ENCODE results near the gene KLF6.
A peak's percentile ranks its signal among the peaks of the same experiment; 100 is the strongest.

KLF6 gene

DNA sequence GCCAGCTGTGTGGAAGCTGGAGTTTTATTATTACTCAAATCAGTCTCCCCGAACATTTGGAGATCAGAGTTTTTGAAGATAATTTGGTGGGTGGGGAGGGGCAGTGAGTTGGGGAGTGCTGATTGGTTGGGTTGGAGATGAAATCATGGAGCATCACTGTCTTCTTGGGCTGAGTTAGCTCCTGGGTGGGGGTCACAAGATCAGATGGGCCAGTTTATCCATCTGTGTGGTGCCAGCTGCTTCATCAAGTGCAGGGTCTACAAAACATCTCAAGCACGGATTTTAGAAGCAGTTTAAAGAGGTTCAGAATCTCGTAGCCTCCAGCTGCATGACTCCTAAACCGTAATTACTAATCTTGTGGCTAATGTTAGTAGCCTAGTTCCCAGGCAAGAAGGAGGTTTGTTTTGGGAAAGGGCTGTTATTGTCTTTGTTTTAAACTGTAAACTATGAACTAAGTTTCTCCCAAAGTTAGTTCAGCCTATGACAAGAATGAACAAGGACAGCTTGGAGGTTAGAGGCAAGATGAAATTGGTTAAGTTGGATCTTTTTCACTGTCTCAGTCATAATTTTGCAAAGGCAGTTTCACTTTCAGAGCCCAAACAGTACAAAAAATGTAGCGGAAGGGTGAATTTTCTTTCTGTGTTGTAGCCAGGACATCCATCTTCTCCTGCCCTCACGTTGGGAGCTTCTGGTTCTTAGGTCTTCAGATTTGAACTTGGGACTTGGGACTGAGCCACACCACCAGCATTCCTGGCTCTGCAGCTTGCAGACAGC, 43.1 kb downstream of the KLF6 start:
- Histone ChIP-seq H3K4me1 (ENCODE audit: control insufficient read depth, insufficient read depth, low read length) (0 out of 2 replicates have a peak, but pooled peaks cover 2% of the 10 kb centered on the region), H3K4me3 (ENCODE audit: low read depth, low read length) (no peak overlapping the region), H3K27ac (ENCODE audit: extremely low read depth, low read depth, low read length) (no peak overlapping the region), H3K36me3 (ENCODE audit: control insufficient read depth in 2 of 2, insufficient read depth in 1 of 2, low read length in 2 of 2) (no peaks in the 10 kb centered on the region), H3K9me3 (ENCODE audit: control insufficient read depth, insufficient read depth, low read depth, low read length) (no peaks in the 10 kb centered on the region)
- ChIA-PET POLR2A (no interaction called here), CTCF (interaction anchor here (0.7 kb wide), 1 partner anchor 1028 kb away, joined by 3 read pairs; no protein-coding TSS in a partner anchor)
- no peak for TF ChIP-seq KLF1 (tag by site-specific recombination; IDR thresholded peaks at IDR 0.05)
- no peak for TF ChIP-seq ZNF354C (tag by site-specific recombination; IDR thresholded peaks at IDR 0.05; ENCODE audit: borderline replicate concordance, low read depth)
- TF ChIP-seq, protein P1, sequence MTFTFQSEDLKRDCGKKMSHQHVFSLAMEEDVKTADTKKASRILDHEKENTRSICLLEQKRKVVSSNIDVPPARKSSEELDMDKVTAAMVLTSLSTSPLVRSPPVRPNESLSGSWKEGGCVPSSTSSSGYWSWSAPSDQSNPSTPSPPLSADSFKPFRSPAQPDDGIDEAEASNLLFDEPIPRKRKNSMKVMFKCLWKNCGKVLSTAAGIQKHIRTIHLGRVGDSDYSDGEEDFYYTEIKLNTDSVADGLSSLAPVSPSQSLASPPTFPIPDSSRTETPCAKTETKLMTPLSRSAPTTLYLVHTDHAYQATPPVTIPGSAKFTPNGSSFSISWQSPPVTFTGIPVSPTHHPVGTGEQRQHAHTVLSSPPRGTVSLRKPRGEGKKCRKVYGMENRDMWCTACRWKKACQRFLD (tag by site-specific recombination; IDR thresholded peaks at IDR 0.05) = no peak
- TF ChIP-seq, protein P2, sequence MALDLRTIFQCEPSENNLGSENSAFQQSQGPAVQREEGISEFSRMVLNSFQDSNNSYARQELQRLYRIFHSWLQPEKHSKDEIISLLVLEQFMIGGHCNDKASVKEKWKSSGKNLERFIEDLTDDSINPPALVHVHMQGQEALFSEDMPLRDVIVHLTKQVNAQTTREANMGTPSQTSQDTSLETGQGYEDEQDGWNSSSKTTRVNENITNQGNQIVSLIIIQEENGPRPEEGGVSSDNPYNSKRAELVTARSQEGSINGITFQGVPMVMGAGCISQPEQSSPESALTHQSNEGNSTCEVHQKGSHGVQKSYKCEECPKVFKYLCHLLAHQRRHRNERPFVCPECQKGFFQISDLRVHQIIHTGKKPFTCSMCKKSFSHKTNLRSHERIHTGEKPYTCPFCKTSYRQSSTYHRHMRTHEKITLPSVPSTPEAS (tag by site-specific recombination; IDR thresholded peaks at IDR 0.05) = no peak

DNA sequence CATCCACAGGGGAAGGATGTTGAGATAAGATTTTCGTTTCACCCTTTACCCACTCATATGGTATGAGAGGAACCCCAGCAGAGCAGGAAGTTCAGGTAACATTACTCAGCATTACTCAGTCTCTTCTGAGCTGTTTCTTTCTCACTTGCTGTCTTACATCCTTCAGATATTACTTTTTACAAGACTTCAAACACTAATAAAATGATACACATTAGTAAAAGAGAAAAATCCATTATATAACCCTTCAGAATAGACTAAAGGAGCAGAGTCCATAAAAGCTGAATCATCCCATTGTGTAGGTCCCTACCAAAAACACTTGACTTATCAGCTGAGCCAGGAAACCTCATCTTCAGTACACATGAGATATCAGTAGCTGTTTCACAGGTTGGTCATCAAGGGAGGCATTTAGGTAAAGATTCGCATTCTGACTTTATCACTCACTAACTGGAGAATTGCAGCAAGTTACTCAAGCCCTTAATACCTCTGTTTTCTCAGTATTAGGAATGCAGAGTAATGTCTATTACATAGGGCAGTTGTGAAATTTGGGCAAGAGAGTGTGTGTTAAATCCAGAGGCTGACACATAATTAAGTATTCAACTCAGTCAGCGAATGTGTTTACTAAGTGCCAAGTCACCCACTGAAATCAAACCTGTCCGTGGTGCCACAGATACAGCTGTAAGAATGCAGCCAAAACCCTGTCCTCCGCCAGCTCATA, 44.7 kb downstream of the KLF6 start:
- Histone ChIP-seq H3K9me3 (ENCODE audit: control insufficient read depth, insufficient read depth, low read depth, low read length) (no peaks in the 10 kb centered on the region), H3K4me1 (ENCODE audit: control insufficient read depth, insufficient read depth, low read length) (no peaks in the 10 kb centered on the region), H3K27ac (ENCODE audit: extremely low read depth, low read depth, low read length) (no peak overlapping the region), H3K36me3 (ENCODE audit: control insufficient read depth in 2 of 2, insufficient read depth in 1 of 2, low read length in 2 of 2) (no peaks in the 10 kb centered on the region), H3K4me3 (ENCODE audit: low read depth, low read length) (no peak overlapping the region)
- POLR2A ChIA-PET = interaction anchor here (0.7 to 1.1 kb wide), 2 partner anchors 11 to 45 kb away, joined by 3 to 6 read pairs; partner anchors contain the start of gene KLF6
- TF ChIP-seq, protein P3, sequence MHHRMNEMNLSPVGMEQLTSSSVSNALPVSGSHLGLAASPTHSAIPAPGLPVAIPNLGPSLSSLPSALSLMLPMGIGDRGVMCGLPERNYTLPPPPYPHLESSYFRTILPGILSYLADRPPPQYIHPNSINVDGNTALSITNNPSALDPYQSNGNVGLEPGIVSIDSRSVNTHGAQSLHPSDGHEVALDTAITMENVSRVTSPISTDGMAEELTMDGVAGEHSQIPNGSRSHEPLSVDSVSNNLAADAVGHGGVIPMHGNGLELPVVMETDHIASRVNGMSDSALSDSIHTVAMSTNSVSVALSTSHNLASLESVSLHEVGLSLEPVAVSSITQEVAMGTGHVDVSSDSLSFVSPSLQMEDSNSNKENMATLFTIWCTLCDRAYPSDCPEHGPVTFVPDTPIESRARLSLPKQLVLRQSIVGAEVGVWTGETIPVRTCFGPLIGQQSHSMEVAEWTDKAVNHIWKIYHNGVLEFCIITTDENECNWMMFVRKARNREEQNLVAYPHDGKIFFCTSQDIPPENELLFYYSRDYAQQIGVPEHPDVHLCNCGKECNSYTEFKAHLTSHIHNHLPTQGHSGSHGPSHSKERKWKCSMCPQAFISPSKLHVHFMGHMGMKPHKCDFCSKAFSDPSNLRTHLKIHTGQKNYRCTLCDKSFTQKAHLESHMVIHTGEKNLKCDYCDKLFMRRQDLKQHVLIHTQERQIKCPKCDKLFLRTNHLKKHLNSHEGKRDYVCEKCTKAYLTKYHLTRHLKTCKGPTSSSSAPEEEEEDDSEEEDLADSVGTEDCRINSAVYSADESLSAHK (tag by site-specific recombination; IDR thresholded peaks at IDR 0.05) = no peak
- TF ChIP-seq, protein P4, sequence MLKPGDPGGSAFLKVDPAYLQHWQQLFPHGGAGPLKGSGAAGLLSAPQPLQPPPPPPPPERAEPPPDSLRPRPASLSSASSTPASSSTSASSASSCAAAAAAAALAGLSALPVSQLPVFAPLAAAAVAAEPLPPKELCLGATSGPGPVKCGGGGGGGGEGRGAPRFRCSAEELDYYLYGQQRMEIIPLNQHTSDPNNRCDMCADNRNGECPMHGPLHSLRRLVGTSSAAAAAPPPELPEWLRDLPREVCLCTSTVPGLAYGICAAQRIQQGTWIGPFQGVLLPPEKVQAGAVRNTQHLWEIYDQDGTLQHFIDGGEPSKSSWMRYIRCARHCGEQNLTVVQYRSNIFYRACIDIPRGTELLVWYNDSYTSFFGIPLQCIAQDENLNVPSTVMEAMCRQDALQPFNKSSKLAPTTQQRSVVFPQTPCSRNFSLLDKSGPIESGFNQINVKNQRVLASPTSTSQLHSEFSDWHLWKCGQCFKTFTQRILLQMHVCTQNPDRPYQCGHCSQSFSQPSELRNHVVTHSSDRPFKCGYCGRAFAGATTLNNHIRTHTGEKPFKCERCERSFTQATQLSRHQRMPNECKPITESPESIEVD (tag by site-specific recombination; IDR thresholded peaks at IDR 0.05) = peak; percentile 46
- TF ChIP-seq ZNF544 (tag by site-specific recombination; IDR thresholded peaks at IDR 0.05) = no peak
- TF ChIP-seq ZNF658 (tag by site-specific recombination; IDR thresholded peaks at IDR 0.05) = no peak
- peak; percentile 18; the same call in 1 of the 2 replicates for TF ChIP-seq ZFP37 (tag by site-specific recombination; IDR thresholded peaks at IDR 0.05)
- CTCF ChIA-PET = interaction anchor here (0.6 to 1.1 kb wide), 3 partner anchors 14 to 280 kb away, joined by 4 to 5 read pairs (median 5); no protein-coding TSS in a partner anchor

DNA sequence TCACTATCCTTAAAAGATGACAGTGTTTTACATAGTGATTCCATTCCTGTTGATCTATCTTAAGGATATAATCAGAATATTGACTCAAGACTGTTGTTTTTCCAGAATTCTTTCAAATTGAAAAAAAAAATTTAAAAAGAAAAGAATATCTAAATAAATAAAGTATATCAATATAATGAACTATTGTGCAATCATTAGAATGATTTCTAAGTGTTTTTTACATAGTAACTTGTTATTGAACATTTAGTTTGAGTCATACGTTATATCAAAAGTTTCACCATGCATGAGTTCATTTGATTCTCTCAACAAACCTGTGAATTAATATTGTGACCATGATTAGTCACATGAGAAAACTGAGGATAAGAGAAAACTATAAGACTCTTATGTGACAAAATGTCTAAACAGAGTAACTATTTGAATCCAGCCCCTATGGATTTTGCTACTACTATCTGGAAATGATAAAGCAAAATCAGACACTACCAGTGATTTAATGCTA, 46.1 kb downstream of the KLF6 start:
- no peaks in the 10 kb centered on the region for H3K9me3 ChIP-seq (ENCODE audit: control insufficient read depth, insufficient read depth, low read depth, low read length)
- H3K36me3 ChIP-seq (ENCODE audit: control insufficient read depth in 2 of 2, insufficient read depth in 1 of 2, low read length in 2 of 2) = no peaks in the 10 kb centered on the region
- H3K4me1 ChIP-seq (ENCODE audit: control insufficient read depth, insufficient read depth, low read length) = no peaks in the 10 kb centered on the region
- CTCF ChIA-PET = no interaction called here
- H3K27ac ChIP-seq (ENCODE audit: extremely low read depth, low read depth, low read length) = no peak overlapping the region
- POLR2A ChIA-PET = interaction anchor here (0.7 kb wide), 1 partner anchor 827 kb away, joined by 5 read pairs; no protein-coding TSS in a partner anchor
- no peak overlapping the region for H3K4me3 ChIP-seq (ENCODE audit: low read depth, low read length)
- TF ChIP-seq ZBTB48 (tag by site-specific recombination; IDR thresholded peaks at IDR 0.05) (no peak), ZNF211 (tag by site-specific recombination; IDR thresholded peaks at IDR 0.05; ENCODE audit: low read depth) (no peak), ZNF426 (tag by site-specific recombination; IDR thresholded peaks at IDR 0.05) (no peak), ZNF423 (tag by site-specific recombination; IDR thresholded peaks at IDR 0.05) (no peak), ZNF629 (tag by site-specific recombination; IDR thresholded peaks at IDR 0.05) (no peak)
- TF ChIP-seq, protein P5, sequence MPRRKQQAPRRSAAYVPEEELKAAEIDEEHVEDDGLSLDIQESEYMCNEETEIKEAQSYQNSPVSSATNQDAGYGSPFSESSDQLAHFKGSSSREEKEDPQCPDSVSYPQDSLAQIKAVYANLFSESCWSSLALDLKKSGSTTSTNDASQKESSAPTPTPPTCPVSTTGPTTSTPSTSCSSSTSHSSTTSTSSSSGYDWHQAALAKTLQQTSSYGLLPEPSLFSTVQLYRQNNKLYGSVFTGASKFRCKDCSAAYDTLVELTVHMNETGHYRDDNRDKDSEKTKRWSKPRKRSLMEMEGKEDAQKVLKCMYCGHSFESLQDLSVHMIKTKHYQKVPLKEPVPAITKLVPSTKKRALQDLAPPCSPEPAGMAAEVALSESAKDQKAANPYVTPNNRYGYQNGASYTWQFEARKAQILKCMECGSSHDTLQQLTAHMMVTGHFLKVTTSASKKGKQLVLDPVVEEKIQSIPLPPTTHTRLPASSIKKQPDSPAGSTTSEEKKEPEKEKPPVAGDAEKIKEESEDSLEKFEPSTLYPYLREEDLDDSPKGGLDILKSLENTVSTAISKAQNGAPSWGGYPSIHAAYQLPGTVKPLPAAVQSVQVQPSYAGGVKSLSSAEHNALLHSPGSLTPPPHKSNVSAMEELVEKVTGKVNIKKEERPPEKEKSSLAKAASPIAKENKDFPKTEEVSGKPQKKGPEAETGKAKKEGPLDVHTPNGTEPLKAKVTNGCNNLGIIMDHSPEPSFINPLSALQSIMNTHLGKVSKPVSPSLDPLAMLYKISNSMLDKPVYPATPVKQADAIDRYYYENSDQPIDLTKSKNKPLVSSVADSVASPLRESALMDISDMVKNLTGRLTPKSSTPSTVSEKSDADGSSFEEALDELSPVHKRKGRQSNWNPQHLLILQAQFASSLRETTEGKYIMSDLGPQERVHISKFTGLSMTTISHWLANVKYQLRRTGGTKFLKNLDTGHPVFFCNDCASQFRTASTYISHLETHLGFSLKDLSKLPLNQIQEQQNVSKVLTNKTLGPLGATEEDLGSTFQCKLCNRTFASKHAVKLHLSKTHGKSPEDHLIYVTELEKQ (tag by site-specific recombination; IDR thresholded peaks at IDR 0.05; ENCODE audit: borderline replicate concordance) = no peak
